Regular cardiac myocyte (primary cell): Measurements from ENCODE around the gene ELOVL2. TPM values are rescaled to one million over a fixed set of nuclear protein-coding genes. Genes with fewer than 3 reads are reported as not detected.

ENCODE experiments used
- total RNA-seq: library from RNA; depleted of rRNA; stranded (reverse); fragments of >200 nt; gene quantifications from 2 replicates; pipeline ENCODE4 v1.2.3, GENCODE V29; 2014

The ELOVL2 gene
- 0.38 and 2.8 TPM in 2 replicates for total RNA-seq

GRCh38 chr6:11043961-11044711 lies at the start of gene ELOVL2:
Gene ELOVL2, minus strand, starts transcription at chr6:11044305. Its CDS starts 75 bp downstream, at chr6:11044230.

Other genes starting within 250 kb of the ELOVL2 start
- not detected in 2 replicates for gene MAK, start 205.8 kb downstream of the ELOVL2 start, total RNA-seq
- gene GCM2, start 162.3 kb downstream of the ELOVL2 start, total RNA-seq, result not detected in 2 replicates
- gene SYCP2L, start 157.3 kb downstream of the ELOVL2 start, total RNA-seq, result not detected in 2 replicates
- 10.4 and 12.5 TPM in 2 replicates for gene SMIM13, start 49.5 kb upstream of the ELOVL2 start, total RNA-seq
- gene ERVFRD-1, start 67.4 kb upstream of the ELOVL2 start, total RNA-seq, result not detected in 2 replicates
- 12.7 and 29.5 TPM in 2 replicates for gene NEDD9, start 188.4 kb upstream of the ELOVL2 start, total RNA-seq